CD4-positive, alpha-beta T cell (primary cell): ENCODE data around the gene IL22RA2. TPM values are rescaled to one million over a fixed set of nuclear protein-coding genes. Genes with fewer than 3 reads are reported as not detected.

Source experiments
- ATAC-seq: fragments of 200-7000 bp; cut with Tn5 transposase; one replicate; pipeline ENCODE4 v1.10.0; 2022; ENCODE audit warnings: mild to moderate bottlenecking; ENCODE audit not compliant: poor library complexity
- CTCF ChIA-PET: fragments of 350-600 bp; sonication (Branson Sonifier 250); formaldehyde crosslinking; loops from one replicate; lab custom pipeline; 2021; ENCODE audit warnings: antibody characterized with exemption, inconsistent platforms; lab: Charles Lee
- POLR2A ChIA-PET: fragments of 350-600 bp; sonication (Branson Sonifier 250); formaldehyde crosslinking; loops from one replicate; lab custom pipeline; 2021; ENCODE audit warnings: antibody characterized with exemption, inconsistent platforms; lab: Charles Lee
- DNase-seq, 14 experiments: peaks; one replicate each; pipeline ENCODE4 v3.0.0-alpha.2; 2013 to 2020; ENCODE audit warnings: mixed read lengths in 2 of 14
- H3K27ac ChIP-seq, 2 donors: one replicate each; pipeline versions ENCODE4 v1.5.1 to v1.7.0; 2013; ENCODE audit warnings: low read length in 2 of 2, low read depth in 1 of 2, mild to moderate bottlenecking in 1 of 2
- H3K27me3 ChIP-seq, 2 experiments: 1 replicate in 1 of 2; 2 replicates in 1 of 2; pipeline versions ENCODE4 v1.6.1 to v1.7.0; 2013; ENCODE audit warnings: low read length in 2 of 2, control low read depth in 1 of 2, mild to moderate bottlenecking in 1 of 2, moderate library complexity in 1 of 2; ENCODE audit not compliant: insufficient read depth in 2 of 2, control insufficient read depth in 1 of 2
- H3K36me3 ChIP-seq: one replicate; pipeline ENCODE4 v1.6.1; 2013; ENCODE audit warnings: low read length, control low read depth; ENCODE audit not compliant: insufficient read depth
- H3K4me1 ChIP-seq: one replicate; pipeline ENCODE4 v1.6.1; 2013; ENCODE audit warnings: low read length, control low read depth; ENCODE audit not compliant: insufficient read depth
- H3K4me3 ChIP-seq: one replicate; pipeline ENCODE4 v1.5.1; 2013; ENCODE audit warnings: mild to moderate bottlenecking, low read length, moderate library complexity
- H3K9me3 ChIP-seq, 2 experiments: 1 replicate in 1 of 2; 2 replicates in 1 of 2; pipeline versions ENCODE4 v1.6.1 to v1.7.0; 2013; ENCODE audit warnings: low read length in 2 of 2, mild to moderate bottlenecking in 2 of 2, control low read depth in 1 of 2, moderate library complexity in 1 of 2; ENCODE audit not compliant: control insufficient read depth in 1 of 2, insufficient read depth in 1 of 2
- H3K27ac Mint-ChIP-seq: one replicate; pipeline ENCODE4 v1.8.0; 2020; ENCODE audit warnings: mixed read lengths
- H3K27me3 Mint-ChIP-seq: one replicate; pipeline ENCODE4 v1.8.0; 2021; ENCODE audit warnings: mixed read lengths
- H3K36me3 Mint-ChIP-seq: one replicate; pipeline ENCODE4 v1.8.0; 2021; ENCODE audit warnings: low read depth, mixed read lengths
- H3K4me1 Mint-ChIP-seq: one replicate; pipeline ENCODE4 v1.8.0; 2021; ENCODE audit warnings: low read depth, mixed read lengths
- H3K4me3 Mint-ChIP-seq: one replicate; pipeline ENCODE4 v1.8.0; 2020; ENCODE audit warnings: mild to moderate bottlenecking, mixed read lengths
- H3K9me3 Mint-ChIP-seq: one replicate; pipeline ENCODE4 v1.8.0; 2020; ENCODE audit warnings: mixed read lengths
- intact Hi-C, 2 experiments: fragments of 100-400 bp; cut with DNase I in 1 of 2; cut with micrococcal nuclease in 1 of 2; formaldehyde crosslinking; loops; one replicate each; pipeline versions ENCODE4 v1.15.1 to v1.9.0; 2023 to 2025; cut with DNase I, micrococcal nuclease
- total RNA-seq, 174 experiments: library from RNA in 2 of 174; stranded (reverse) in 2 of 174; gene quantifications; one replicate each; pipeline ENCODE4 v1.2.3 and lab custom pipeline; 2021 to 2026
- TF ChIP-seq, protein P1 (sequence below): fragments of 200-600 bp; IDR thresholded peaks from one replicate; pipeline ENCODE4 v1.8.0; 2022; ENCODE audit warnings: antibody characterized with exemption, mild to moderate bottlenecking

The IL22RA2 gene
- total RNA-seq, 2 experiments from 2014 or later, result not detected

- H3K4me3 Mint-ChIP-seq, result no peak overlapping the region
- ATAC-seq (no peak), DNase-seq (no peak)
- Histone ChIP-seq H3K27ac (no peak overlapping the region), H3K4me1 (no peaks in the 10 kb centered on the region), H3K27me3 (no peaks in the 10 kb centered on the region), H3K4me3 (no peak overlapping the region), H3K9me3 (peaks cover 0 to 13% of the 10 kb centered on the region in 2 experiments), H3K36me3 (no peaks in the 10 kb centered on the region)
- POLR2A ChIA-PET, result interaction anchor here (1.6 kb wide), 1 partner anchor 10 kb away, joined by 5 read pairs; no protein-coding TSS in a partner anchor
- no peaks in the 10 kb centered on the region for H3K36me3 Mint-ChIP-seq
- intact Hi-C loops, result no loop called here
- H3K27me3 Mint-ChIP-seq, result peaks cover 4% of the 10 kb centered on the region
- no peak overlapping the region for H3K27ac Mint-ChIP-seq
- TF ChIP-seq, protein P1, sequence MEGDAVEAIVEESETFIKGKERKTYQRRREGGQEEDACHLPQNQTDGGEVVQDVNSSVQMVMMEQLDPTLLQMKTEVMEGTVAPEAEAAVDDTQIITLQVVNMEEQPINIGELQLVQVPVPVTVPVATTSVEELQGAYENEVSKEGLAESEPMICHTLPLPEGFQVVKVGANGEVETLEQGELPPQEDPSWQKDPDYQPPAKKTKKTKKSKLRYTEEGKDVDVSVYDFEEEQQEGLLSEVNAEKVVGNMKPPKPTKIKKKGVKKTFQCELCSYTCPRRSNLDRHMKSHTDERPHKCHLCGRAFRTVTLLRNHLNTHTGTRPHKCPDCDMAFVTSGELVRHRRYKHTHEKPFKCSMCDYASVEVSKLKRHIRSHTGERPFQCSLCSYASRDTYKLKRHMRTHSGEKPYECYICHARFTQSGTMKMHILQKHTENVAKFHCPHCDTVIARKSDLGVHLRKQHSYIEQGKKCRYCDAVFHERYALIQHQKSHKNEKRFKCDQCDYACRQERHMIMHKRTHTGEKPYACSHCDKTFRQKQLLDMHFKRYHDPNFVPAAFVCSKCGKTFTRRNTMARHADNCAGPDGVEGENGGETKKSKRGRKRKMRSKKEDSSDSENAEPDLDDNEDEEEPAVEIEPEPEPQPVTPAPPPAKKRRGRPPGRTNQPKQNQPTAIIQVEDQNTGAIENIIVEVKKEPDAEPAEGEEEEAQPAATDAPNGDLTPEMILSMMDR, result no peak
- CTCF ChIA-PET, result no interaction called here
- no peaks in the 10 kb centered on the region for H3K4me1 Mint-ChIP-seq
- H3K9me3 Mint-ChIP-seq, result peaks cover 4% of the 10 kb centered on the region
These were observed 57.8 kb downstream of the IL22RA2 start for GRCh38 chr6:137115658-137116057.

DNA sequence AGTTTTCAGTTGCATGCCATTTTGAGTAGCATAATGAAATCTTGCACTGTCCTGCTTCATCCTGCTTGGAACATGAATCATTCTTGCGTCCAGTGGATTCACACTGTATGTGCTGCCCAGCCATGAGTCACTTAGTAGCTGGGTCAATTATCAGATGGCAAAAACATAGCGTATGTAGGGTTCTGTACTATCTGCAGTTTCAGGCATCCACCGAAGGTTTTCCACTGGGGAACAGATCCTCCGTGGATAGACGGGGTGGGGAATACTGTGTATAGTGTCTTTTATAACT, 61.4 kb downstream of the IL22RA2 start:
- no peak overlapping the region for H3K4me3 Mint-ChIP-seq
- POLR2A ChIA-PET, result no interaction called here

DNA sequence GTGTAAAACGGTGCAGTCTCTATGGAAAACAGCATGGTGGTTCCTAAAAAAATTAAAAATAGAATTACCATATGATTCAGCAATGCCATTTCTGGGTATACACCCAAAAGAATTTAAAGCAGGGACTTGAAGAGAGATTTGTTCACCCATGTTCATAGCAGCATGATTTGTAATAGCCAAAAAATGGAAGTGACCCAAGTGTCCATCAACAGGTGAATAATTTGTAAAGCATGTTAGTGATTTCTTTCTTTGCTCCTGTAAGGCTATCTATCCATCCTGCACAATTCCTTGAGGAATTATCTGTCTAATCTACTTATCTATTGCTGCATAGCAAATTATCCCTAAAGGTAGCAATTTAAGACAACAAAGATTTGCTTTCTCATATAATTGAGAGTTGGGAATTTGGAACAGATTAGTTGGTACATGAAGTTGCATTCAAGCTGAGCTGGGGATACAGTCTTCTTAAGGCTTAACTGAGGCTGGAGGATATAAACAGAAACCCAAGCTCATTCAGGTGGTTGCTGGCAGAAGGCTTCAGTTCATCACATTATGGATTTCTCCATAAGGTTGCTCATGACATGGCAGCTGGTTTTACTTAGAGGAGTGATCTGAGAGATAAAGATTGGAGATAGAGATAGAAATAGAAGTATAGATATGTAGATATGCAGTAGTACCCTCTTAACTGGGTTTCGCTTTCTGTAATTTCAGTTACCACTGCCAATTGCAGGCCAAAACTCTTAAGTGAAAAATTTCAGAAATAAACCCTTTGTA, 62.0 kb downstream of the IL22RA2 start:
- POLR2A ChIA-PET, result no interaction called here
- DNase-seq (no peak), ATAC-seq (no peak)
- Mint-ChIP-seq H3K27ac (no peak overlapping the region), H3K27me3 (peaks cover 4% of the 10 kb centered on the region), H3K4me3 (no peak overlapping the region), H3K9me3 (no peaks in the 10 kb centered on the region), H3K4me1 (no peaks in the 10 kb centered on the region), H3K36me3 (no peaks in the 10 kb centered on the region)
- TF ChIP-seq, protein P1, result no peak
- intact Hi-C loops, result no loop called here
- no peak overlapping the region for H3K27ac ChIP-seq
- H3K4me1 ChIP-seq, result no peaks in the 10 kb centered on the region
- CTCF ChIA-PET, result no interaction called here
- no peaks in the 10 kb centered on the region for H3K9me3 ChIP-seq
- H3K36me3 ChIP-seq, result no peaks in the 10 kb centered on the region
- H3K27me3 ChIP-seq, result no peaks in the 10 kb centered on the region
- H3K4me3 ChIP-seq, result no peak overlapping the region

More for the DNA sequence above, 61.4 kb downstream of the IL22RA2 start:
- H3K27ac Mint-ChIP-seq, result no peak overlapping the region
- H3K36me3 Mint-ChIP-seq, result no peaks in the 10 kb centered on the region
- intact Hi-C loops, result no loop called here
- H3K27me3 Mint-ChIP-seq, result peaks cover 4% of the 10 kb centered on the region
- no peaks in the 10 kb centered on the region for H3K4me1 Mint-ChIP-seq
- Histone ChIP-seq H3K27ac (no peak overlapping the region), H3K36me3 (no peaks in the 10 kb centered on the region), H3K27me3 (no peaks in the 10 kb centered on the region), H3K4me1 (no peaks in the 10 kb centered on the region), H3K9me3 (no peaks in the 10 kb centered on the region), H3K4me3 (no peak overlapping the region)
- DNase-seq (no peak), ATAC-seq (no peak)
- TF ChIP-seq, protein P1, result no peak
- CTCF ChIA-PET, result no interaction called here
- H3K9me3 Mint-ChIP-seq, result no peaks in the 10 kb centered on the region
